ENCODE results near the gene VAMP5.

GRCh38 chr2:85600235-85600575, 16.0 kb downstream of the VAMP5 start:
- TF ChIP-seq, protein P1, sequence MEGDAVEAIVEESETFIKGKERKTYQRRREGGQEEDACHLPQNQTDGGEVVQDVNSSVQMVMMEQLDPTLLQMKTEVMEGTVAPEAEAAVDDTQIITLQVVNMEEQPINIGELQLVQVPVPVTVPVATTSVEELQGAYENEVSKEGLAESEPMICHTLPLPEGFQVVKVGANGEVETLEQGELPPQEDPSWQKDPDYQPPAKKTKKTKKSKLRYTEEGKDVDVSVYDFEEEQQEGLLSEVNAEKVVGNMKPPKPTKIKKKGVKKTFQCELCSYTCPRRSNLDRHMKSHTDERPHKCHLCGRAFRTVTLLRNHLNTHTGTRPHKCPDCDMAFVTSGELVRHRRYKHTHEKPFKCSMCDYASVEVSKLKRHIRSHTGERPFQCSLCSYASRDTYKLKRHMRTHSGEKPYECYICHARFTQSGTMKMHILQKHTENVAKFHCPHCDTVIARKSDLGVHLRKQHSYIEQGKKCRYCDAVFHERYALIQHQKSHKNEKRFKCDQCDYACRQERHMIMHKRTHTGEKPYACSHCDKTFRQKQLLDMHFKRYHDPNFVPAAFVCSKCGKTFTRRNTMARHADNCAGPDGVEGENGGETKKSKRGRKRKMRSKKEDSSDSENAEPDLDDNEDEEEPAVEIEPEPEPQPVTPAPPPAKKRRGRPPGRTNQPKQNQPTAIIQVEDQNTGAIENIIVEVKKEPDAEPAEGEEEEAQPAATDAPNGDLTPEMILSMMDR (IDR thresholded peaks at IDR 0.05): no peak
- no peak for TF ChIP-seq EZH2 (IDR thresholded peaks at IDR 0.05; ENCODE audit: borderline replicate concordance, insufficient read depth, low read depth, low read length, poor library complexity, severe bottlenecking)

Data from B cell (primary cell).